ENCODE results near the gene BZW2.
"Not testable (repeated sequence)": the region's sequence is repeated elsewhere in the genome, so short reads cannot be mapped to it uniquely, and the experiment has no call there.

BZW2 gene

DNA sequence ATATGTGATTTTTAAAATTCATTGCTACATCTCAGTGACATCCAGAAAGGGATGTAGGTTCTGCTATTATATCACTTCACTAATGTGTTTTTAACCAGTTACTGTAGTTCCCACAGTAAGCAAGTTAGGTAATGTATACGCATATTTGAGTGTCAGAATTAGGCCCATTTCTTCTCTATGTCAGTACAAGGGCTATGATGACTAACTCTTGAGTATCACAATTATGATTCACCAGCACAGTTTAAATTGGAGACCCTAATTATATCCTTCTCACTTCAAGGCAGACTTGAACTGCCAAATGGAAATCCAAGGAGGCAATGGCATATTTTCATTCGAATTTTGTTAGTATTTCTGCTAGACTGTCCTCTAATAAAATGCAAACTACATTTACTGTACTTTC lies 23.6 kb downstream of the BZW2 start:
- FAIRE-seq: no peak

DNA sequence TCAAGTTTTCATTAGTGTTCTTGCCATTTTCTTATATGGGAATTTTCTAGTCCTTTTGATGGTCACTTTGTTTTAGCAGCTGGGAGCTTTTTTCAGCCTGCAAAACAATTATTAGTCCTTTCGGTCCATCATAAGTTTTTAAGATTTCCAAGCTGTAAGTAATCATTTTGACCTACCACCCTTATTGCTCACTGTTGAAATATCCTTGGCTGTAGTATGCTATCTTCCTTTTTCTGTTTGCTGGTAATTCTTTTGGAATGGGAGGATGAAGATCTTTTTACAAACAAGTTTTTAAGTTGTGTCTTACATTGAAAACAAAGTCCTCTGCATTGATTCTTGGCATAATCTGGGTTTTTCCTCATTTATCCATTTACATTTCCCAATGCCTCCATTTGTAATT lies 24.0 kb downstream of the BZW2 start:
- FAIRE-seq (no peak), DNase-seq (ENCODE audit: extremely low spot score, insufficient read length, low read depth) (no peak)

More for the DNA sequence above, 23.6 kb downstream of the BZW2 start:
- DNase-seq (ENCODE audit: extremely low spot score, insufficient read length, low read depth): no peak

DNA sequence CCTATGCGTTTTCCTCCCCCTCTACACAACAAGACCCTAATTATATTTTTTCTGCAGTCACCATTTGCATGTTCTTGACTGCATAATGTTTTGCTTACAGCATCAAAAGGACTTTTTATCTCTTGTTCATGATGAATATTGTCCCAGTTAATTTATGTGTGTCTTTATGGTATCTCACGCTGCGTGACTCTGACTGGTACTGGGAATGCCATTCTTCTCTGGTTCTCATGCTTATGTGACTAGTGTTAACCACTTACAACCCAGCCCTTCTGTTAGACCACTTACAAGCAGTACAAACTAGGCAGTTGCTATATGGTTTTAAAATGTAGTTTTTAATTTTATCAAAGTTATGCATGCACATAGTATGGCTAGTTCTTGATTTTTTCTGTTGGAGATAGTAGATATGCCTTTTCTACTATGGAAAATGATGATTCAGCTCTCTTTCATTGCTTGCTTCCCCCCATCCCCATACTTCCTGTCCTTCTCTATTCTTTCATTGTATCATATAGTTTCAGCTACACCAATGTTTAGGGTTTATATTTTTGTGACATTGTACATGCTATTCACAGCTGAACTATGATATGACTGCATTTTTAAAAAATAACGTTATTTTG lies 24.9 kb downstream of the BZW2 start:
- FAIRE-seq (no peak), DNase-seq (ENCODE audit: extremely low spot score, insufficient read length, low read depth) (no peak)

DNA sequence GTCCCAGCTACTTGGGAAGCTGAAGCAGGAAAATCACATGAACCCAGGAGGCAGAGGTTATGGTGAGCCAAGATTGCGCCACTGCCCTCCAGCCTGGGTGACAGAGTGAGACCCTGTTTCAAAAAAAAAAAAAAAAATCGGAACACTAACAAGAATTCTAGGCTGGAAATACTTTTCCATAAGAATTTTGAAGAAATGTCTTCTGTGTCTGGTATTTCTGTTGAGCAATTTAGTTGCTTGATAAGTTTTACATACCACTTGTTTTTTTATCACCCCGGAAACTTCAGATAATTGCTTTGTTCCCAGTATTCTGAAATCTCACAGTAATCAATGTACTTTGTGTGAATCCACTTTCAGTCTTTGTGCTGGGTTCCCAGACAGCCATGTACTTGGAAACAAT lies 25.8 kb downstream of the BZW2 start:
- FAIRE-seq: no peak
- no peak for DNase-seq (ENCODE audit: extremely low spot score, insufficient read length, low read depth)

DNA sequence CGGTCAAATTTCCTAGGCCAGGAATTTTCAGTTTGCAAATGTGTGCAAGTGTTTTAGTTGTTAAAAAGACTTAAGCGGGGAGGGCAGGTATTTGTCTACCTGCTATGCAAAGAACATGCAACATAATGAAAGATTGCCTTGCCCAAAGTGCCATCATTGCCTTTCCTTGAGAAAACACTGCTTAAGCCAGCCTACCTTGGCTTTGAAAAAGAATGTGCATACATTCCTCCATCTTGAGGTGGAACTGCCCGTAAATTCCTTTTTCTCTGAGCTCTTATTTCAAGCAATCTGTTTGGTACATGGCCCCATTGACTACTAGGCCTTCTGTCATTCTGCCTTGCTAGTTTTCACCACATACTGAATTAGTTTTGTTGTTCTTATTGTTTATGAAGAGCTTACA lies 29.3 kb downstream of the BZW2 start:
- FAIRE-seq (no peak), DNase-seq (ENCODE audit: extremely low spot score, insufficient read length, low read depth) (no peak)

DNA sequence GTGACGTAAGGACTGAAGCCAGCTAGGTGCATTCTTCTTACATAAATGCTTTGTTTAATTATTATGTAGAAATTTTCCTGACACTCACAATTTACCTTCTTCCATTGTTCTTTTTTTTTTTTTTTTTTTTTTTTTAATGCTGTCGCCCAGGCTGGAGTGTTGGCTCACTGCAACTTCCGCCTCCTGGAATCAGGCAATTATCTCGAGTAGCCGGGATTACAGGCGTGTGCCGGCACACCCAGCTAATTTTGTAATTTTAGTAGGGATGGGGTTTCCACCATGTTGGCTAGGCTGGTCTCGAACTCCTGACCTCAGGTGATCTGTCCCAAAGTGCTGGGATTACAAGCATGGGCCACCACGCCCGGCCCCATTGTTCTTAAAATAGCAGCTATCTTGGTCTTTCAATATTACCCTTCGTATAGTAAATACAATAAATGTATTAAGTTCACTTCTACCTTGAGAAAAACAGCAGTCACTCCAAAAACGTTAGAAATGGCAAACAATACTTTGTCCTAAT lies 32.1 kb downstream of the BZW2 start:
- DNase-seq (ENCODE audit: extremely low spot score, insufficient read length, low read depth): no peak
- no peak for FAIRE-seq

DNA sequence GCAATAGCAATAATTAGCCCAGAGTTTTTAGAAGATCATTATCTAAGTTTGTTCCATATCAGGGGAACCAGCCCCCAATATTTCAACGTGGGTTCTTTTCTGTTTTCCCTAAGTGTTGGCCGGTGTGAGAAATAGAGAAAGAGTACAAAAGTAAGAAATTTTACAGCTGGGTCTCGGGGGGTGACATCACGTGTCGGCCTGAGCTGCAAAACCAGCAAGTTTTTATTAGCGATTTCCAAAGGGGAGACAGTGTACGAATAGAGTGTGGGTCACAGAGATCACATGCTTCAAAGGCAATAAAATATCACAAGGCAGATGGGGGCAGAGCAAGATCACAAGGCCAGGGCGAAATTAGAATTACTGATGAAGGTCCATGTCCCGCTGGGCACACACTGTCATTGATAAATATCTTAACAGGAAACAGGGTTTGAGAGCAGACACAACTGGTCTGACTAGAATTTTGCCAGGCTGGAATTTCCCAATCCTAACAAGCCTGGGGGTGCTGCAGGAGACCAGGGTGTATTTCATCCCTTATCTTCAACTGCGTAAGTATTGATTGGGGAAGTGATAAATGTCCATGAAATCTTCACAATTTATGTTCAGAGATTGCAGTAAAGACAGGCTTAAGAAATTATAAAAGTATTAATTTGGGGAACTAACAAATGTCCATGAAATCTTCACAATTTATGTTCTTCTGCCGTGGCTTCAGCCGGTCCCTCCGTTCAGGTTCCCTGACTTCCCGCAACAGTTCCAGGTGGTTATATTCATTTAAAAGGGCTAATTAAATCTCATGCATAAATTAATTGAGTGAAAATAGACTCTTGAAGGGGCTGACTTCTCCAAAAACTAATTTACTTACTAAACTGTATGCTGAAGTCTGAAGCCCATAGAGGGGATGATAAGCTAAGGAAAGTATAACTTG lies 32.9 kb downstream of the BZW2 start:
- DNase-seq (ENCODE audit: extremely low spot score, insufficient read length, low read depth); FAIRE-seq: not testable (repeated sequence)

DNA sequence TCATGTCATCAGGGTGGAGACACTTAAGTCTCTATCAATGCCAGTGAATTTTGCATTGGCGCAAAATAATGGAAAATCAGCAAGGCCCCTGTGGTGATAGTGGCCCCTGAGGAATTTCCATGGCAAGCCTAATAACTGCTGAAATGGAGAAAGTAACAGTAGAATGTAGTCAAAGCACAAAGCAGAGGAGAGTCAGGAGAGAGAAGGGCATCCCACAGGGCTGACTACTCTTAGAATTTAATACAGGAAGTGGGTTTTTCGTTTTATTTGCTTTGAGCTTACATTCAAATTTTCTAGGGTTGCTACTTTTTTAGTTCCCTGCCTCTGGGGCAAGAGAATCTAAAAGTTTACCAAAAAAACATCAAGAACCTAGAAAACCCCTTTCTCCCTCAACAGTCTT lies 39.0 kb downstream of the BZW2 start:
- FAIRE-seq: no peak

DNA sequence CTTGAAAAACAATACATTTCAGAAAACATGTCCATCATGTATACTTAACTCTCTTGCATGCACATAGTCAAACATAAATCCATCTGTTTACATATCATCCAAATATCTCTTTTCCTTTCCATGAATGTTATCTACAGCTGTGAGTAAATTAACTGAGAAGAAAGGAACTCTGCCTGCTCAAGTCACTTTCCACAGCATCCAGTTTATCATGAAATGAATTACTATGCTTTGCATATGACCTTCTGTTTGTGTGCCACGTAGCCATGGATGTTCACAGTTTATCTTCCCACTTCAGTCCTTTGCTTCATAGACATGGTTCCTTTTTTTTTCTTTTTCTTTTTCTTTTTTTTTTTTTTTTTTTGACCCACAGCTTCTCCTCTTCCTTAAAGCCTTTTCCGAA lies 39.6 kb downstream of the BZW2 start:
- FAIRE-seq: no peak
- no peak for DNase-seq (ENCODE audit: extremely low spot score, insufficient read length, low read depth)

More for the DNA sequence above, 39.0 kb downstream of the BZW2 start:
- no peak for DNase-seq (ENCODE audit: extremely low spot score, insufficient read length, low read depth)

DNA sequence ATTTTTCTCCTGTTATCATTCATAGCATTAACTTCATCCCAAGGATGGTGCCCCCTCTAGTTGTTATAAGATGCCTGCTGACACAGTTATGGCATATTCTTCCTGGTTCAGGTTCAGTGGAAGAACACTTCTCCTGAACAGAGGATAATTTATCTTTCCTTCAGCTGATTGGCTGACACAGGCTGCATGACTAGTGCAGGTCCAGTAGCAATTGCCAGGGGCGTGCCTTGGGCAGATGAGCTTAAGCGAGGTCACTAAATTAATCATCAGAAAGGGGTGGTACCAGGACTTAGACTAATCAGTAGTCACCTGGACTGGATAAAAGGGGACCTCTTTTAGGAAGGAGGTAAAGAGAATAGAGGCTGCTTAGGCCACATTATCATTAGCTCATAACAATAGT lies 42.3 kb downstream of the BZW2 start:
- FAIRE-seq (no peak), DNase-seq (ENCODE audit: extremely low spot score, insufficient read length, low read depth) (no peak)

DNA sequence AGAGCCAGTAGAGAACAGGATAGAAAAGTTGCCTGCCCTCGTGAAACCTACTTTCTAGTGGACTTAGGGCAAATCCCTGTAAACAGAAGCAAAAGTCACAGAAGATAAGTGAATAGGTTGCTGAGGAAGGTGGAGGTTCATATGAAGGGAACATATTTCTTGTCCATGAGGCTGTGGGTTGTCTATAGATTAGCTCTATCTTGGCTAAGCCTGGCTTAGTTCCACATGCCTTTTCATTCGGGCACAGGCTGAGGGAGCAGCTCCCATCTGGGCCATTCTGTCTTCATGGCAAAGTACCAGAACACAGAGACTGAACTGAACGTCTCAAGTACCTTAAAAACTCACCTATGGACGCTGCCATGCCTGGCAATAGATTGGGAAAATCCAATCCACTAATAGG lies 45.3 kb downstream of the BZW2 start:
- no peak for DNase-seq (ENCODE audit: extremely low spot score, insufficient read length, low read depth)
- FAIRE-seq: no peak

DNA sequence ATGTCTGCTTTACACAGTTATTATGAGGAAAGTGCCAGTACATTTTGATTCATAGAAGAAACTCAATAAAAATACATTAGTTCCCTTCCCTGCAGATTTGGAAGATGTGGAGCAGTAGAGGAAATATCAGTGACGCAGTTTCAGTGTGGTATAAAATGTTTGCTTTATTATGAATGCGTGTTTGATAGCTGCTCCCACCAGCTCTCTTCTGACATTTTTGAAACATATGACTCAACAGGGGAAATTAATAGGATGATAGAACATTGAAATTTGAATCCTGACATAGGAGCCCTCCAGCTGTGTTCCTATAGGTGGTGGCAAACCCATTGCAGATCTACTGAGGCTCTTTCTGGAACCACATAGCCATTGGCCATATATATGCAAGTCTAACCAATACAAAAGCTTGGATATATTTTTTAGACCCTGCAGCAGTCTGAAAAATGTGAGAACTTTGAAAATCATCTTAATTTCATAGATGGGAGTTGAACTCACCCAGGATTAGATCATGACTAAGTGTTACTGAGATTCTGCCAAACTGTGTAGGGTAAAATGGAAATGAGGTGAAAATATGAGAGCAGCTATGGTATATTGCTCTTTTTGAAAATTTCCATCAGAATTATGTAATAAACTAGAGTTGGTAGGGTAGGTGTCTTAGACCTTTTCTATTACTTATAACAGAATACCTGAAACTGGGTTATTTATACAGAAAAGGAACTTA lies 47.8 kb downstream of the BZW2 start:
- DNase-seq (ENCODE audit: extremely low spot score, insufficient read length, low read depth) (no peak), FAIRE-seq (no peak)

DNA sequence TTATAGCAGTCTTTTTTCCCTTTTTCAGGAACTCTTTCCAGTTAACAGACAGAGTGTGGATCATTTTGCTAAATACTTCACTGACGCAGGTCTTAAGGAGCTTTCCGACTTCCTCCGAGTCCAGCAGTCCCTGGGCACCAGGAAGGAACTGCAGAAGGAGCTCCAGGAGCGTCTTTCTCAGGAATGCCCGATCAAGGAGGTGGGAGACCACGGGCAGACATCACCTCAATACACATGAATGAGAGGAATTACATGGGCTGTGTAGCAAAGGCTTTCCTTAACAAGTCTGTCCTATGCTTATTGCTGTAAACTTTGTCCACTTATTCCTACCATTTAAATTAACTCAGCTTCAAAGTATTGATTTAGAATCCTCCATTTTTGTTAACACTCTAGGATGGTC lies 48.8 kb downstream of the BZW2 start:
- FAIRE-seq (no peak), DNase-seq (ENCODE audit: extremely low spot score, insufficient read length, low read depth) (no peak)

DNA sequence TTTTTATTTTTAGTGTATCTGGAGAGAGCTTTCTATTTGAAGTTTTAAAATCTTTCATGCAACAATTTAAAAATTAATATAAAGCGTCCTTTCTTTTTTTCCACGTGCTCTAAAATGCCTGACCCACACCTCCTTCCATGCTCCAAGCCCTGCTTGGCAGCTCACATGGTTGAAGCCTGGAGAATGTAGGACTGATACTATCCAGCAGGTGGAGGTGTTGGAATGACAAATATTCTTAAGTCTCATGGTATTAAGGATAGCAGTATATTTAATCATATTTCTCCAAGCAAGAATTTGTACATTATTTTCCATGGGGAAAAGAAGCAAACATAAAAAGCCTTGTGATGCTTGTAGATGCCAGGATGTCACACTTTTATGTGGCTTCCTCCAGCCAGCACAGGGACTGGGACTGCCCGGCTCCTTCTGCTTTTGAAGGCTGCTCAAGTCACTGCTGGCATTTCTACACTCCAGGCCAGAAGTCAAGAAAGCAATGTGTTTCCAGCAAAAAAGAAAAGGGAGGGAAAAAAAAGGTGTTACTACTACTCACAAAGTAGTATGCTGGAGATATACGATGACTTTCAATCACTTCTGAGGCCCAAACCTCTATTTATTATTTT lies 49.7 kb downstream of the BZW2 start:
- FAIRE-seq (no peak), DNase-seq (ENCODE audit: extremely low spot score, insufficient read length, low read depth) (no peak)

DNA sequence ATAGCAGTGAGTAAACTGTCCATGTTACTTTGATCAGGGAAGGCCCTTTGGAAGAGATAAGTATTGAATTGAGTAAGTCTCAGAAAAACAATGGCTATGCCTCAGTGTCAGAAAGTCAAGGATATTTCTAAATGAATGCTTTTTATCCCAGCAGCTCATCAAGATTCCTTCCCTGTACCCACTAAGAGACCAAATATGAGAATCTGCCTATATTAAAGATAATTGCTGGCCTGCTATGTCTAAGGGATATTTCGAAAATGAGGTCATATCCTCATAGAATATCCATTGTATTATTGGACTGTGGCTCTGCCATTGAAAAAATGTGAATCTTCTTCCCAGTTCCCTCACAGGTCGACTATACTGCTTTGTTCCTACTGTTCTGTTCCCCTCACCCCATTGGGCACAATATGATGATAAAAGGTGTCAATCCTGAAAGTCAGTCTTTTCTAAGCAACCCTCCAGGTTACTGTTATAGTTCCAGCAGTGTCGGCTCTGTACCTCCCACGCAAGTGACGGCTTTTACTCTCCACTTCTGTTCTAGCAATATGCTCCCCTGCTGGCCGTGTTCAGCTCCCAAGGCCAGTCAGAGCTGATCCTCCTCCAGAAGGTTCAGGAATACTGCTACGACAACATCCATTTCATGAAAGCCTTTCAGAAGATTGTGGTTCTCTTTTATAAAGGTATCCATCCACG lies 51.7 kb downstream of the BZW2 start:
- FAIRE-seq (no peak), DNase-seq (ENCODE audit: extremely low spot score, insufficient read length, low read depth) (no peak)

DNA sequence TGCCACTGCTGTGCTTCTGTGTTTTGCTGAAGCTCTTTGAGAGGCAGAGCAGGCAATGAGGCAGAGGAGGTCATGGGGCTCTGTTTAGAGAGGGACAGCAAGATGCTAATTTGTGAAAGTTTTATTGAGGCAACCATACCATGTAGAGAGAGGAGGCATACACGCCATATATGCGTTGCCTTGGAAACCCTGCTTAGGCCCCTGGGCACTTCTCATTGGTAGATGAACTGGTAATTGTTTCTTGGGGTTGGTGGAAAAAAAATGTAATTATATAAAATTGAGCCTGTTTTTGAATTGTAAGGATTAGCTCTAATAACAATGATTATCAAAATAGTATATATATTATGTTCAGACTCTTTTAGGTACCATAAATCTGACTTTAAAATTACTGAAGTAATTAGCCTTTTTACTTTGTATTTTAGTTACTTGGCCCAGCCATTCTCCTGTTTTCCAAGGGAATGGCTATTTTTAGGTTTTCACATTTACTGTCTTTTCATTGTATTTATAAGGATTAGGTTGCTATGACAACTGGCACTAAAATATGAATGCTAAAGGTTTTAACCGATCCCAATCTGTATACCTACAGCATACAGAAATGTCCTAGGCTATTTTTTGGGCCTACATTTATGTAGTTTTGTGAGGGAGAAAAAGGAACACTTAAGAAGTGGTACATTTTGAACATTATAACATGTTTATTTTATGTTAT lies 52.4 kb downstream of the BZW2 start:
- FAIRE-seq (no peak), DNase-seq (ENCODE audit: extremely low spot score, insufficient read length, low read depth) (no peak)

DNA sequence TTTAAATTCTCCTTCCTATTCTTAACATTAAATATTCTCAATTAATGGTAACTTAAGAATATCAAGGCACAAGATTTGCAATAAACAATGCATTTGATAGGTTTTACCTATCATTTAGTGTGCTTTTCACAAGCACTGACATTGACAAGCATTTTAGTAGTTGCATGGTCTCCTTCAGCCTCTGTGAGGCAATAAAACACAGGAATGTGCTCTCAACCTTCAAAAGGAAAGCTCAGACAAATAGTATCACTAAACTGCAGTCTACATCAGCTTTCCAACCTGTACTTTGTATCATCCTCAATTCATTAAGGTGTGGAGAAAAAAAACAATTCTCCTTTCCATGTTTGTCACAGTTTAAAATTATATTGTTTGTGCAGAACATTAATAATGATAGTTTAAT lies 56.5 kb downstream of the BZW2 start:
- FAIRE-seq (no peak), DNase-seq (ENCODE audit: extremely low spot score, insufficient read length, low read depth) (no peak)

DNA sequence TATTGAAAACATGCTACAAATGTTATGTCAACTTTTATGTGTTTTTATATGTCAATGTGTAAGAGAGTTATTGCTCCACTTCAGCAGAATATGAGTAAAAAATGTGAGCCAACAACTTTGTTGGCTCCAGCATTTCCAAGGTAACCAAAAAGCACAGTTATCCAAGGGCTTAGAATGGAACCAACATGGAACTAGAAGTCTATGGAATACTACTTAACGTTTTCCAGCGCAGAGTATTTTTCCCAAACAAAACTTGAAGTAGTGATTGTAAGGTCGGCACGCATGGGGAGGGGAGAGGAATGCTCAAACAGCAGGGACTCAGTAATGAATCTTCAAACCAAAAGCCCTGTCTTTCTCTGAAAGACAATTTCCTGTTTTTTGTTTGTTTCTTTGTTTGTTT lies 62.5 kb downstream of the BZW2 start:
- no peak for FAIRE-seq
- DNase-seq (ENCODE audit: extremely low spot score, insufficient read length, low read depth): no peak

DNA sequence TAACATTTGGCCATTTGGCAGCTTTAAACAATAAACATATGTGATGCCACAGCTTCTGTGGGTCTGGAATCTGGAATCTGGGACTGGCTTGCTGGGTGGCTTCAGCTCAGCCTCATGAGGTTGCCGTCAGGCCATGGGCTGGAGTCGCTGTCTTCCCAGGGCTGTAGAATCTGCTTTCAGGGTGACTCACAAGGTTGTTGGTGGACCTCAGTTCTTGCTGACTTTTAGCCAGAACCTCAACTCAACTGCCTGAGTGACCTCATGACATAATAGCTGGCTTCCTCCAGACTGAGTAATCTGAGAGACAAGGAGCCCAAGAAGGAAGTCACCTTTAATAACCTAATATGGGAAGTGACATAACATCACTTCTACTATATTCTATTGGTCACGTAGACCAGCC lies 63.0 kb downstream of the BZW2 start:
- FAIRE-seq (no peak), DNase-seq (ENCODE audit: extremely low spot score, insufficient read length, low read depth) (no peak)
